Smooth muscle cell (in vitro differentiated cells): ENCODE data around the gene COL8A2. TPM values are rescaled to one million over a fixed set of nuclear protein-coding genes. Genes with fewer than 3 reads are reported as not detected.

Experiments used
- DNase-seq: peaks from one replicate; lab custom pipeline; 2025; ENCODE audit not compliant: unreplicated experiment; lab: John Stamatoyannopoulos, UW
- H2AFZ ChIP-seq: fragments of 200-600 bp; sonication (generic); 2 replicates; pipeline ENCODE4 v1.6.0; 2016; ENCODE audit warnings: antibody characterized with exemption, low read depth, mild to moderate bottlenecking
- H3F3A ChIP-seq: fragments of 200-600 bp; sonication (generic); 2 replicates; pipeline ENCODE4 v1.6.0; 2017; ENCODE audit warnings: antibody characterized with exemption, low read depth
- H3K27ac ChIP-seq: fragments of 200-600 bp; sonication (generic); 2 replicates; pipeline ENCODE4 v1.5.1; 2016; ENCODE audit warnings: low read depth, mild to moderate bottlenecking
- H3K27me3 ChIP-seq: fragments of 200-600 bp; sonication (generic); 2 replicates; pipeline ENCODE4 v1.6.1; 2016; ENCODE audit warnings: low read depth, mild to moderate bottlenecking
- H3K36me3 ChIP-seq: fragments of 200-600 bp; sonication (generic); 2 replicates; pipeline ENCODE4 v1.5.1; 2016; ENCODE audit warnings: low read depth
- H3K4me1 ChIP-seq: fragments of 200-600 bp; sonication (generic); 2 replicates; pipeline ENCODE4 v1.5.1; 2016; ENCODE audit warnings: low read depth
- H3K4me2 ChIP-seq: fragments of 200-600 bp; sonication (generic); 2 replicates; pipeline ENCODE4 v1.6.0; 2016; ENCODE audit warnings: mild to moderate bottlenecking
- H3K4me3 ChIP-seq: fragments of 200-600 bp; sonication (generic); 2 replicates; pipeline ENCODE4 v1.5.1; 2016; ENCODE audit warnings: mild to moderate bottlenecking
- H3K79me2 ChIP-seq: fragments of 200-600 bp; sonication (generic); 2 replicates; pipeline ENCODE4 v1.6.0; 2016; ENCODE audit warnings: low read depth, mild to moderate bottlenecking
- H3K9ac ChIP-seq: fragments of 200-600 bp; sonication (generic); 2 replicates; pipeline ENCODE4 v1.6.0; 2016; ENCODE audit warnings: low read depth
- H3K9me3 ChIP-seq: fragments of 200-600 bp; sonication (generic); replicated peaks from 2 replicates; pipeline ENCODE4 v1.5.1; 2016; ENCODE audit warnings: low read depth
- H4K20me1 ChIP-seq: fragments of 200-600 bp; sonication (generic); 2 replicates; pipeline ENCODE4 v1.6.0; 2016; ENCODE audit warnings: low read depth
- CTCF ChIP-seq: fragments of 200-600 bp; sonication (generic); IDR thresholded peaks from 2 replicates; pipeline ENCODE4 v1.5.1; 2017; ENCODE audit warnings: borderline replicate concordance, mild to moderate bottlenecking, antibody characterized with exemption; ENCODE audit not compliant: insufficient read depth, poor library complexity, severe bottlenecking
- WGBS: methylation state at CpG from one replicate; pipeline ENCODE4 v1.1.7; 2016; ENCODE audit warnings: low lambda C conversion rate; 5-methylcytosine and 5-hydroxymethylcytosine counted together
- polyA plus RNA-seq: library from polyadenylated mRNA; unstranded; fragments of >200 nt; fragmentation: Nextera tagmentation; extraction: Ambion mirVana; gene quantifications from 2 replicates; pipeline ENCODE4 v1.2.1, GENCODE V29; 2016
- total RNA-seq: library from RNA; depleted of rRNA; stranded (reverse); fragments of >200 nt; gene quantifications from 2 replicates; pipeline ENCODE4 v1.2.3, GENCODE V29; 2014

The COL8A2 gene
- total and polyA plus RNA-seq, 2 experiments from 2014 or later: 21.7 to 59.0 TPM

- no peaks in the 10 kb centered on the region for H3K79me2 ChIP-seq
- H3K27ac ChIP-seq: no peak overlapping the region
- H3K4me3 ChIP-seq: no peak overlapping the region
- no peaks in the 10 kb centered on the region for H3K27me3 ChIP-seq
- no peaks in the 10 kb centered on the region for H4K20me1 ChIP-seq
- no peak for TF ChIP-seq CTCF
- no peaks in the 10 kb centered on the region for H3K4me1 ChIP-seq
- WGBS: 95% methylated on average over 5 of the region's 5 CpGs
- no peaks in the 10 kb centered on the region for H3K9me3 ChIP-seq
- DNase-seq: no peak
- H3F3A ChIP-seq: peaks cover 4% of the 10 kb centered on the region
- no peak overlapping the region for H3K9ac ChIP-seq
- no peak overlapping the region for H2AFZ ChIP-seq
- no peak overlapping the region for H3K4me2 ChIP-seq
- H3K36me3 ChIP-seq: no peaks in the 10 kb centered on the region
Measured at GRCh38 chr1:36101546-36101945, 23.5 kb downstream of the COL8A2 start.

- Histone ChIP-seq H3K27me3 (no peaks in the 10 kb centered on the region), H3K36me3 (no peaks in the 10 kb centered on the region), H3K27ac (no peak overlapping the region), H4K20me1 (no peaks in the 10 kb centered on the region), H3K4me1 (no peaks in the 10 kb centered on the region), H3K9ac (no peak overlapping the region), H3K9me3 (no peaks in the 10 kb centered on the region), H3K4me3 (no peak overlapping the region), H3F3A (peaks cover 4% of the 10 kb centered on the region), H3K4me2 (no peak overlapping the region), H3K79me2 (no peaks in the 10 kb centered on the region), H2AFZ (no peak overlapping the region)
- DNase-seq: no peak
- 94% methylated on average over 6 of the region's 6 CpGs for WGBS
- TF ChIP-seq CTCF: no peak
Measured at GRCh38 chr1:36100376-36100775, 24.6 kb downstream of the COL8A2 start.

- peak; percentile 80 for TF ChIP-seq CTCF
- Histone ChIP-seq H3F3A (peaks cover 4% of the 10 kb centered on the region), H3K4me3 (no peak overlapping the region), H3K9me3 (no peaks in the 10 kb centered on the region), H3K27me3 (no peaks in the 10 kb centered on the region), H2AFZ (no peak overlapping the region), H3K4me2 (no peak overlapping the region), H3K27ac (no peak overlapping the region), H3K79me2 (no peaks in the 10 kb centered on the region), H4K20me1 (no peaks in the 10 kb centered on the region), H3K36me3 (no peaks in the 10 kb centered on the region), H3K9ac (no peak overlapping the region), H3K4me1 (no peaks in the 10 kb centered on the region)
- DNase-seq: peak; percentile 22
- WGBS: 50% methylated on average over 13 of the region's 18 CpGs
Measured at GRCh38 chr1:36099681-36100341, 25.2 kb downstream of the COL8A2 start.
